ENCODE results near the gene ORMDL1.

ORMDL1 gene

GRCh38 chr2:189783927-189784867 is at the start of gene ORMDL1, which contains the start of gene PMS1:
Gene ORMDL1 (minus strand): TSS chr2:189784339. CDS start chr2:189782595, 1,744 bp downstream.
Gene PMS1 (plus strand): TSS chr2:189784450. CDS start chr2:189791810, 7,360 bp downstream.
- DNase-seq (ENCODE audit: low read depth in 1 of 2, low spot score in 1 of 2) = peak; percentile 87 to 92

GRCh38 chr2:189830510-189830909 is 46.4 kb upstream of the ORMDL1 start:
- no peak for DNase-seq (ENCODE audit: low read depth in 1 of 2, low spot score in 1 of 2)

GRCh38 chr2:189829102-189829833 is 45.1 kb upstream of the ORMDL1 start:
- no peak for DNase-seq (ENCODE audit: low read depth in 1 of 2, low spot score in 1 of 2)

GRCh38 chr2:189826039-189826438 is 41.9 kb upstream of the ORMDL1 start:
- DNase-seq (ENCODE audit: low read depth in 1 of 2, low spot score in 1 of 2) = no peak

GRCh38 chr2:189824694-189825396 is 40.7 kb upstream of the ORMDL1 start:
- no peak for DNase-seq (ENCODE audit: low read depth in 1 of 2, low spot score in 1 of 2)

- no peak for DNase-seq (ENCODE audit: low read depth in 1 of 2, low spot score in 1 of 2)
Measured at GRCh38 chr2:189821953-189822748, 38.0 kb upstream of the ORMDL1 start.

- DNase-seq (ENCODE audit: low read depth in 1 of 2, low spot score in 1 of 2) = no peak
Measured at GRCh38 chr2:189819297-189819704, 35.2 kb upstream of the ORMDL1 start.

- DNase-seq (ENCODE audit: low read depth in 1 of 2, low spot score in 1 of 2) = no peak
Measured at GRCh38 chr2:189818249-189819038, 34.3 kb upstream of the ORMDL1 start.

- DNase-seq (ENCODE audit: low read depth in 1 of 2, low spot score in 1 of 2) = no peak
Measured at GRCh38 chr2:189803431-189803830, 19.3 kb upstream of the ORMDL1 start.

- no peak for DNase-seq (ENCODE audit: low read depth in 1 of 2, low spot score in 1 of 2)
Measured at GRCh38 chr2:189802396-189802912, 18.3 kb upstream of the ORMDL1 start.

- no peak for DNase-seq (ENCODE audit: low read depth in 1 of 2, low spot score in 1 of 2)
Measured at GRCh38 chr2:189799531-189799930, 15.4 kb upstream of the ORMDL1 start.

GRCh38 chr2:189799030-189799331 is 14.8 kb upstream of the ORMDL1 start:
- no peak for DNase-seq (ENCODE audit: low read depth in 1 of 2, low spot score in 1 of 2)

- no peak for DNase-seq (ENCODE audit: low read depth in 1 of 2, low spot score in 1 of 2)
Measured at GRCh38 chr2:189798312-189799029, 14.3 kb upstream of the ORMDL1 start.

GRCh38 chr2:189797902-189798301 is 13.8 kb upstream of the ORMDL1 start:
- DNase-seq (ENCODE audit: low read depth in 1 of 2, low spot score in 1 of 2) = no peak

GRCh38 chr2:189794310-189794709 is 10.2 kb upstream of the ORMDL1 start:
- no peak for DNase-seq (ENCODE audit: low read depth in 1 of 2, low spot score in 1 of 2)

GRCh38 chr2:189791338-189792042 is 7.4 kb upstream of the ORMDL1 start:
- DNase-seq (ENCODE audit: low read depth in 1 of 2, low spot score in 1 of 2) = no peak

GRCh38 chr2:189783451-189783926 is 650 bp downstream of the ORMDL1 start:
- DNase-seq (ENCODE audit: low read depth in 1 of 2, low spot score in 1 of 2) = no peak

GRCh38 chr2:189782221-189782671 is 1.9 kb downstream of the ORMDL1 start:
- no peak for DNase-seq (ENCODE audit: low read depth in 1 of 2, low spot score in 1 of 2)
